ENCODE results near the gene C4orf33.

DNA sequence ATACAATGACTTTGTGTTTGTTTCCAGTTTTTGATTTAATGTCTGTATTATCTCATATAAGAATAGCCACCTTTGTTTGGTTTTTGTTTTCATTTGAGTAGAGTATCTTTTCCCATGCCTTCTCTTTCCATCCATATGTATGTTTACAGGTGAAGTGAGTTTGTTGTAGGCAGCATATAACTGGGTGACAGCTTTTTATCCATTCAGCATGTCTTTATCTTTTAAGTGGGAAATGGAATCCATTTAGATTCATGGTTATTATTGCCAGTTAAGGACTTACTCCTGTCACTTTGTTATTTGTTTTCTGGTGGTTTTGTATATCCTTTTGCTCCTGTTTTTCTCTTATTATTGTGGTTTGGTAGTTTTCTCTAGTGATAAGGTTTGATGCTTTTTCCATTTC lies 36.9 kb upstream of the C4orf33 start:
- TF ChIP-seq POLR2A (IDR thresholded peaks at IDR 0.05) (no peak), POLR2AphosphoS5 (IDR thresholded peaks at IDR 0.05) (no peak)
- TF ChIP-seq, protein P1, sequence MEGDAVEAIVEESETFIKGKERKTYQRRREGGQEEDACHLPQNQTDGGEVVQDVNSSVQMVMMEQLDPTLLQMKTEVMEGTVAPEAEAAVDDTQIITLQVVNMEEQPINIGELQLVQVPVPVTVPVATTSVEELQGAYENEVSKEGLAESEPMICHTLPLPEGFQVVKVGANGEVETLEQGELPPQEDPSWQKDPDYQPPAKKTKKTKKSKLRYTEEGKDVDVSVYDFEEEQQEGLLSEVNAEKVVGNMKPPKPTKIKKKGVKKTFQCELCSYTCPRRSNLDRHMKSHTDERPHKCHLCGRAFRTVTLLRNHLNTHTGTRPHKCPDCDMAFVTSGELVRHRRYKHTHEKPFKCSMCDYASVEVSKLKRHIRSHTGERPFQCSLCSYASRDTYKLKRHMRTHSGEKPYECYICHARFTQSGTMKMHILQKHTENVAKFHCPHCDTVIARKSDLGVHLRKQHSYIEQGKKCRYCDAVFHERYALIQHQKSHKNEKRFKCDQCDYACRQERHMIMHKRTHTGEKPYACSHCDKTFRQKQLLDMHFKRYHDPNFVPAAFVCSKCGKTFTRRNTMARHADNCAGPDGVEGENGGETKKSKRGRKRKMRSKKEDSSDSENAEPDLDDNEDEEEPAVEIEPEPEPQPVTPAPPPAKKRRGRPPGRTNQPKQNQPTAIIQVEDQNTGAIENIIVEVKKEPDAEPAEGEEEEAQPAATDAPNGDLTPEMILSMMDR (IDR thresholded peaks at IDR 0.05) = no peak

Measured in breast epithelium (tissue), 3 donors.